Measurements from ENCODE around the gene FPR2. TPM values are rescaled to one million over a fixed set of nuclear protein-coding genes. Genes with fewer than 3 reads are reported as not detected.

FPR2 gene
- total and polyA plus RNA-seq, 9 of the 15 experiments (the other 6 are each of a cell fraction or from before 2014, with no cell fraction given) = 0.03 to 0.15 (median 0.07) TPM; not detected in 6

DNA sequence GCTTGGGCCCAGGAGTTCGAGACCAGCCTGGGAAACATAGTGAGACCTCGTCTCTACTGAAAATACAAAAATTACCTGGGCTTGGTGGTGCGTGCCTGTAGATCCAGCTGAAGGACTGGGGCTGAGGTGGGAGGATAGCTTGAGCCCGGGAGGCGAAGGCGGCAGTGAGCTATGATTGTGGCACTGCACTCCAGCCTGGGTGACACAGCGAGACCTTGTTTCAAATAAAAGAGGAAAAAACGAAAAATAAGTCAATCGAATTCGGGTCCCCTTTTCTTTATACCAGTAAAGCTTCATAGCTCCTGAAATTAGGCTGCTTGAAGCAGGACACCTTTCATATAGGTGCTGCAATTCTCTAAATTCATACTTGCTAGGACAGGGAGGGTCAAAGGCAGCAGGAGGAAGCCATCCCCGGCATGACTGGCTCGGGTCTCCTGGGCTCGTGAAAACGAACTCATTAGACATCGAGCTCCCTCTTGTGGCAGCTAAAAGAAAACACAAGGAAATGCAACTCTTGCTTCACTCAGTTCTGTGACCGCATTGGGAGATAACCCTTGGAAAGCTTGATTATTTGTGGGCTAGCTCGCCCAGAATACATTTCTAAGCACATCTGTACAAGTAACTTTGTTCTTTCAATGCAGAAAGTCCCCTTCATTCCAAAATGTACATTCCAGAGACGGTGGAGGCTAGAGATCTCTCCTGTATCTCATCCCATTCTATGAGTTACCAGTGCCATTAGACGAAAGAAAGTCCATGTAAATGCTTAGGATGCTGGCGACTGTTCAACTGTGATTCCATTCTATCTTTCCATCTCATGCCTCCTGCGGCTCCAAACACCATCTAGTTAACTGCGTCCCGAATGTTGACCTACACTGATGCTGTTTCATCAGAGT, 16.8 kb downstream of the FPR2 start (continued):
- TF ChIP-seq, protein P1, sequence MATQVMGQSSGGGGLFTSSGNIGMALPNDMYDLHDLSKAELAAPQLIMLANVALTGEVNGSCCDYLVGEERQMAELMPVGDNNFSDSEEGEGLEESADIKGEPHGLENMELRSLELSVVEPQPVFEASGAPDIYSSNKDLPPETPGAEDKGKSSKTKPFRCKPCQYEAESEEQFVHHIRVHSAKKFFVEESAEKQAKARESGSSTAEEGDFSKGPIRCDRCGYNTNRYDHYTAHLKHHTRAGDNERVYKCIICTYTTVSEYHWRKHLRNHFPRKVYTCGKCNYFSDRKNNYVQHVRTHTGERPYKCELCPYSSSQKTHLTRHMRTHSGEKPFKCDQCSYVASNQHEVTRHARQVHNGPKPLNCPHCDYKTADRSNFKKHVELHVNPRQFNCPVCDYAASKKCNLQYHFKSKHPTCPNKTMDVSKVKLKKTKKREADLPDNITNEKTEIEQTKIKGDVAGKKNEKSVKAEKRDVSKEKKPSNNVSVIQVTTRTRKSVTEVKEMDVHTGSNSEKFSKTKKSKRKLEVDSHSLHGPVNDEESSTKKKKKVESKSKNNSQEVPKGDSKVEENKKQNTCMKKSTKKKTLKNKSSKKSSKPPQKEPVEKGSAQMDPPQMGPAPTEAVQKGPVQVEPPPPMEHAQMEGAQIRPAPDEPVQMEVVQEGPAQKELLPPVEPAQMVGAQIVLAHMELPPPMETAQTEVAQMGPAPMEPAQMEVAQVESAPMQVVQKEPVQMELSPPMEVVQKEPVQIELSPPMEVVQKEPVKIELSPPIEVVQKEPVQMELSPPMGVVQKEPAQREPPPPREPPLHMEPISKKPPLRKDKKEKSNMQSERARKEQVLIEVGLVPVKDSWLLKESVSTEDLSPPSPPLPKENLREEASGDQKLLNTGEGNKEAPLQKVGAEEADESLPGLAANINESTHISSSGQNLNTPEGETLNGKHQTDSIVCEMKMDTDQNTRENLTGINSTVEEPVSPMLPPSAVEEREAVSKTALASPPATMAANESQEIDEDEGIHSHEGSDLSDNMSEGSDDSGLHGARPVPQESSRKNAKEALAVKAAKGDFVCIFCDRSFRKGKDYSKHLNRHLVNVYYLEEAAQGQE (IDR thresholded peaks at IDR 0.05; ENCODE audit: borderline replicate concordance) = peak; percentile 86
- TF ChIP-seq, protein P1 (CRISPR knock-in tag; IDR thresholded peaks at IDR 0.05; ENCODE audit: low read depth) = no peak
- peak; percentile 93 for TF ChIP-seq CEBPG (CRISPR knock-in tag; IDR thresholded peaks at IDR 0.05)
- peak; percentile 89 to 95 for TF ChIP-seq CEBPG (tag; conservative IDR thresholded peaks at IDR 0.05 in 1 of 2, IDR thresholded peaks at IDR 0.05 in 1 of 2)
- TF ChIP-seq TEAD4 (IDR thresholded peaks at IDR 0.05; ENCODE audit: low read length) = peak; percentile 58; the same call in 1 of the 2 replicates
- no peak for TF ChIP-seq TEAD4 (CRISPR knock-in tag; IDR thresholded peaks at IDR 0.05; ENCODE audit: borderline replicate concordance)
- TF ChIP-seq, protein P2, sequence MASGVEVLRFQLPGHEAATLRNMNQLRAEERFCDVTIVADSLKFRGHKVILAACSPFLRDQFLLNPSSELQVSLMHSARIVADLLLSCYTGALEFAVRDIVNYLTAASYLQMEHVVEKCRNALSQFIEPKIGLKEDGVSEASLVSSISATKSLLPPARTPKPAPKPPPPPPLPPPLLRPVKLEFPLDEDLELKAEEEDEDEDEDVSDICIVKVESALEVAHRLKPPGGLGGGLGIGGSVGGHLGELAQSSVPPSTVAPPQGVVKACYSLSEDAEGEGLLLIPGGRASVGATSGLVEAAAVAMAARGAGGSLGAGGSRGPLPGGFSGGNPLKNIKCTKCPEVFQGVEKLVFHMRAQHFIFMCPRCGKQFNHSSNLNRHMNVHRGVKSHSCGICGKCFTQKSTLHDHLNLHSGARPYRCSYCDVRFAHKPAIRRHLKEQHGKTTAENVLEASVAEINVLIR (CRISPR knock-in tag; IDR thresholded peaks at IDR 0.05) = no peak
- TF ChIP-seq, protein P3, sequence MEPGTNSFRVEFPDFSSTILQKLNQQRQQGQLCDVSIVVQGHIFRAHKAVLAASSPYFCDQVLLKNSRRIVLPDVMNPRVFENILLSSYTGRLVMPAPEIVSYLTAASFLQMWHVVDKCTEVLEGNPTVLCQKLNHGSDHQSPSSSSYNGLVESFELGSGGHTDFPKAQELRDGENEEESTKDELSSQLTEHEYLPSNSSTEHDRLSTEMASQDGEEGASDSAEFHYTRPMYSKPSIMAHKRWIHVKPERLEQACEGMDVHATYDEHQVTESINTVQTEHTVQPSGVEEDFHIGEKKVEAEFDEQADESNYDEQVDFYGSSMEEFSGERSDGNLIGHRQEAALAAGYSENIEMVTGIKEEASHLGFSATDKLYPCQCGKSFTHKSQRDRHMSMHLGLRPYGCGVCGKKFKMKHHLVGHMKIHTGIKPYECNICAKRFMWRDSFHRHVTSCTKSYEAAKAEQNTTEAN (CRISPR knock-in tag; IDR thresholded peaks at IDR 0.05) = no peak
- TF ChIP-seq, protein P4, sequence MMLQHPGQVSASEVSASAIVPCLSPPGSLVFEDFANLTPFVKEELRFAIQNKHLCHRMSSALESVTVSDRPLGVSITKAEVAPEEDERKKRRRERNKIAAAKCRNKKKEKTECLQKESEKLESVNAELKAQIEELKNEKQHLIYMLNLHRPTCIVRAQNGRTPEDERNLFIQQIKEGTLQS (IDR thresholded peaks at IDR 0.05) = peak; percentile 28; the same call in 1 of the 2 replicates
- TF ChIP-seq, protein P4 (CRISPR knock-in tag; conservative IDR thresholded peaks at IDR 0.05) = no peak
- TF ChIP-seq, protein P5, sequence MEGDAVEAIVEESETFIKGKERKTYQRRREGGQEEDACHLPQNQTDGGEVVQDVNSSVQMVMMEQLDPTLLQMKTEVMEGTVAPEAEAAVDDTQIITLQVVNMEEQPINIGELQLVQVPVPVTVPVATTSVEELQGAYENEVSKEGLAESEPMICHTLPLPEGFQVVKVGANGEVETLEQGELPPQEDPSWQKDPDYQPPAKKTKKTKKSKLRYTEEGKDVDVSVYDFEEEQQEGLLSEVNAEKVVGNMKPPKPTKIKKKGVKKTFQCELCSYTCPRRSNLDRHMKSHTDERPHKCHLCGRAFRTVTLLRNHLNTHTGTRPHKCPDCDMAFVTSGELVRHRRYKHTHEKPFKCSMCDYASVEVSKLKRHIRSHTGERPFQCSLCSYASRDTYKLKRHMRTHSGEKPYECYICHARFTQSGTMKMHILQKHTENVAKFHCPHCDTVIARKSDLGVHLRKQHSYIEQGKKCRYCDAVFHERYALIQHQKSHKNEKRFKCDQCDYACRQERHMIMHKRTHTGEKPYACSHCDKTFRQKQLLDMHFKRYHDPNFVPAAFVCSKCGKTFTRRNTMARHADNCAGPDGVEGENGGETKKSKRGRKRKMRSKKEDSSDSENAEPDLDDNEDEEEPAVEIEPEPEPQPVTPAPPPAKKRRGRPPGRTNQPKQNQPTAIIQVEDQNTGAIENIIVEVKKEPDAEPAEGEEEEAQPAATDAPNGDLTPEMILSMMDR (IDR thresholded peaks at IDR 0.05 in 2 of 3, conservative IDR thresholded peaks at IDR 0.05 in 1 of 3; ENCODE audit: insufficient read depth in 2 of 3, low read depth in 1 of 3, low read length in 3 of 3) = peak; percentile 84 to 92 (median 88)
- peak; percentile 46; the same call in 1 of the 2 replicates for TF ChIP-seq CREM (IDR thresholded peaks at IDR 0.05; ENCODE audit: low read depth)

Data from K562 (cell line).